Testis (tissue), 3 donors: ENCODE results near the gene HOXC9. TPM values are rescaled to one million over a fixed set of nuclear protein-coding genes. Genes with fewer than 3 reads are reported as not detected.
A peak's percentile ranks its signal among the peaks of the same experiment; 100 is the strongest.

Experiments
- DNase-seq: peaks from one replicate; pipeline ENCODE4 v3.0.0-alpha.2; 2019
- H3K27ac ChIP-seq, 2 donors: fragments of 200-600 bp; sonication (generic); one replicate each; pipeline ENCODE4 v1.5.1; 2019
- H3K27me3 ChIP-seq: fragments of 200-600 bp; sonication (generic); one replicate; pipeline ENCODE4 v1.5.1; 2019
- H3K36me3 ChIP-seq: fragments of 200-600 bp; sonication (generic); one replicate; pipeline ENCODE4 v1.5.1; 2017; ENCODE audit warnings: low read depth; ENCODE audit errors: missing control alignments
- H3K4me1 ChIP-seq: fragments of 200-600 bp; sonication (generic); one replicate; pipeline ENCODE4 v1.5.1; 2019
- H3K4me3 ChIP-seq, 2 donors: fragments of 200-600 bp; sonication (generic); one replicate each; pipeline ENCODE4 v1.5.1; 2017 to 2019
- H3K9me3 ChIP-seq: fragments of 200-600 bp; sonication (generic); one replicate; pipeline ENCODE4 v1.5.1; 2017
- POLR2A ChIP-seq: fragments of 450-650 bp; IDR thresholded peaks from one replicate; pipeline ENCODE4 v1.6.1; 2017; ENCODE audit warnings: antibody characterized with exemption, mild to moderate bottlenecking, moderate library complexity
- WGBS, 2 donors: methylation state at CpG; one replicate each; pipeline ENCODE4 v1.1.5; 2018; 5-methylcytosine and 5-hydroxymethylcytosine counted together
- intact Hi-C: fragments of 100-400 bp; cut with DNase I; formaldehyde crosslinking; loops from one replicate; pipeline ENCODE4 v1.15.1; 2023; ENCODE audit warnings: low total_unique reads
- polyA plus RNA-seq: library from polyadenylated mRNA; stranded (reverse); fragments of 350-450 nt; fragmentation: Illumina TruSeq; extraction: RNeasy Lipid Tissue Mini Kit (QIAGEN cat#74804); gene quantifications from one replicate; pipeline ENCODE4 v1.2.3, GENCODE V29; 2014; ENCODE audit warnings: low read depth, low replicate concordance; ENCODE audit not compliant: insufficient read depth
- total RNA-seq, 2 donors: library from RNA; depleted of rRNA; stranded (reverse); fragments of >200 nt; gene quantifications; one replicate each; pipeline ENCODE4 v1.2.3, GENCODE V29; 2016
- TF ChIP-seq, protein P1 (sequence below), 3 experiments: fragments of 450-650 bp in 2 of 3; fragments of 200-600 bp in 1 of 3; sonication (generic) in 1 of 3; IDR thresholded peaks; one replicate each; pipeline ENCODE4 v1.5.1; 2016 to 2019; ENCODE audit warnings: antibody characterized with exemption in 3 of 3, mild to moderate bottlenecking in 2 of 3, moderate library complexity in 1 of 3

The HOXC9 gene
- total and polyA plus RNA-seq, 3 donors from 2014 or later = 2.4 to 7.8 (median 6.6) TPM

DNA sequence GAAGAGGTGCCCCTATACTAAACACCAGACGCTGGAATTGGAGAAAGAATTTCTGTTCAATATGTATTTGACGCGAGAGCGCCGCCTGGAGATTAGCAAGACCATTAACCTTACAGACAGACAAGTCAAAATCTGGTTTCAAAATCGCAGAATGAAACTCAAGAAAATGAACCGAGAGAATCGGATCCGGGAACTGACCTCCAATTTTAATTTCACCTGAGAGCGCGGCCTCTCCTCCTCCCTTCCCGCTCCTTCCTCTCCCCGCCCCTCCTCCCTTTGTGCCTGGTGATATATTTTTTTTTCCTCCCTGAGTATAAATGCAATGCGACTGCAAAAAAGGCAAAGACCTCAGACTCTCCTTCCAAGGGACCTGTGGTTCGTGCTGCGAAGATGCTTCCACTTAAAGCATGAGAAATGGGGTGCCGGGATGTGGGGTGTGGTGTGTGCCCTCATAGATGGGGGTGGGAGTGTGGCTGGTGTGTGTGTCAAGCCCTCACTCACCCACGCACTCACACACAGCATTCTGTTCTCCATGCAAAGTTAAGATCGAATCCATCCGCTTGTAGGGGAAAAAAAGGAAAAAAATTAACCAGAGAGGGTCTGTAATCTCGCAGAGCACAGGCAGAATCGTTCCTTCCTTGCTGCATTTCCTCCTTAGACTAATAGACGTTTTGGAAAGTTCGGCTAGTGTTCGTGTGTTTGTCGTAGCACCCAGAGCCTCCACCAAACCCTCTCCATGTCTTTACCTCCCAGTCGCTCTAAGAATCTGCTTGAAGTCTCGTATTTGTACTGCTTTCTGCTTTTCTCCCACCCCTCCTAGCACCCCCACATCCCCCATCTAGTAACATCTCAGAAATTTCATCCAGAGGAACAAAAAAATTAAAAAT is 10.5 kb upstream of the HOXC9 start:
- no peak overlapping the region for H3K4me3 ChIP-seq

DNA sequence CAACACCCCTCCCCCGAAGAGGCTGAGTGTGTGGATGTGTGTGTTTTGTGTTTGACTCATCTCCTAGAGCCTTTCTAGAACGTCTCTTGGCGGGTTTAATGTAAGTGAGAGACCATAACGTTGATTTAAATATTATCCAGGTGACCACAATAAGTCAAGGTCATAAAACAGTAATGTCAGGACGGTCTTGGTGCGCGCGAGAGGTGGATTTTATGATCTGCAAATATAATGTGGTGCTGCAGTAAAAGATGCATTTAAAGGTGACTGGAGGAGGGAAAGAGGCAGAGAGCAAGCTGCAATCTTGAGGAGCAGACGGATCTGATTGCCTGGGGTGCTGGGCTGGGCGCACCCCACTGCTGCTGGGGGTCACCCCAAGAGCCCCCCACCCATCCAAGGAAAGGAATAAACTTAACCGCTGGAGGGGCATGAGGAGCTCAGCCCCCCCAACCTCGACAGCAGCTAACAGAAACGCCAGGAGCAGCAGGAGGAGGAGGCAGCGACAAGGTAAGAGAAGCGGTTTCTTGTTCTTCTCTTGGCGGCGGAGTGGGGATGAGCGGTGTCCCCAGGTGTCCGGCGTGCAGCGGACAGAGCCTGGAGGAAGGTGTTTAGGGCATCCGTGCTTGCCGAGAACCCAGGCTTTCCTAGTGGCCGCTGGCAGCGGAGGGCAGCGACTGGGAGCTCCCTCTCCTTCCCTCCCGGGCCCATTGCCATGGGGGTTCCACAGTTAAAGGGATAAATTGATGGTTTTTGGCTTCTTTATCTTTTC is 9.5 kb upstream of the HOXC9 start:
- no peak for TF ChIP-seq POLR2A
- TF ChIP-seq, protein P1, sequence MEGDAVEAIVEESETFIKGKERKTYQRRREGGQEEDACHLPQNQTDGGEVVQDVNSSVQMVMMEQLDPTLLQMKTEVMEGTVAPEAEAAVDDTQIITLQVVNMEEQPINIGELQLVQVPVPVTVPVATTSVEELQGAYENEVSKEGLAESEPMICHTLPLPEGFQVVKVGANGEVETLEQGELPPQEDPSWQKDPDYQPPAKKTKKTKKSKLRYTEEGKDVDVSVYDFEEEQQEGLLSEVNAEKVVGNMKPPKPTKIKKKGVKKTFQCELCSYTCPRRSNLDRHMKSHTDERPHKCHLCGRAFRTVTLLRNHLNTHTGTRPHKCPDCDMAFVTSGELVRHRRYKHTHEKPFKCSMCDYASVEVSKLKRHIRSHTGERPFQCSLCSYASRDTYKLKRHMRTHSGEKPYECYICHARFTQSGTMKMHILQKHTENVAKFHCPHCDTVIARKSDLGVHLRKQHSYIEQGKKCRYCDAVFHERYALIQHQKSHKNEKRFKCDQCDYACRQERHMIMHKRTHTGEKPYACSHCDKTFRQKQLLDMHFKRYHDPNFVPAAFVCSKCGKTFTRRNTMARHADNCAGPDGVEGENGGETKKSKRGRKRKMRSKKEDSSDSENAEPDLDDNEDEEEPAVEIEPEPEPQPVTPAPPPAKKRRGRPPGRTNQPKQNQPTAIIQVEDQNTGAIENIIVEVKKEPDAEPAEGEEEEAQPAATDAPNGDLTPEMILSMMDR (IDR thresholded peaks at IDR 0.05) = no peak
- peaks cover 3% of the 10 kb centered on the region for H3K27me3 ChIP-seq
- no peak overlapping the region for H3K27ac ChIP-seq
- H3K4me1 ChIP-seq = peaks cover 26% of the 10 kb centered on the region
- DNase-seq = no peak
- H3K4me3 ChIP-seq = no peak overlapping the region
- no peaks in the 10 kb centered on the region for H3K9me3 ChIP-seq
- no peaks in the 10 kb centered on the region for H3K36me3 ChIP-seq
- 47 to 55% methylated on average over 26 to 27 of the region's 27 CpGs for WGBS, 2 donors
- intact Hi-C loops = no loop called here

More for the DNA sequence above, 10.5 kb upstream of the HOXC9 start:
- Histone ChIP-seq H3K27ac (no peak overlapping the region), H3K36me3 (no peaks in the 10 kb centered on the region), H3K4me1 (peaks cover 21% of the 10 kb centered on the region), H3K27me3 (peaks cover 3% of the 10 kb centered on the region), H3K9me3 (no peaks in the 10 kb centered on the region)
- TF ChIP-seq, protein P1 (IDR thresholded peaks at IDR 0.05) = peak in 1 of 3 experiments; percentile 40
- no peak for TF ChIP-seq POLR2A
- 27 to 34% methylated on average over 28 of the region's 28 CpGs for WGBS, 2 donors
- DNase-seq = peak; percentile 59
- intact Hi-C loops = loop anchor here (5.0 to 10.0 kb wide), 2 partner anchors 213 to 215 kb away; no protein-coding TSS in a partner anchor

DNA sequence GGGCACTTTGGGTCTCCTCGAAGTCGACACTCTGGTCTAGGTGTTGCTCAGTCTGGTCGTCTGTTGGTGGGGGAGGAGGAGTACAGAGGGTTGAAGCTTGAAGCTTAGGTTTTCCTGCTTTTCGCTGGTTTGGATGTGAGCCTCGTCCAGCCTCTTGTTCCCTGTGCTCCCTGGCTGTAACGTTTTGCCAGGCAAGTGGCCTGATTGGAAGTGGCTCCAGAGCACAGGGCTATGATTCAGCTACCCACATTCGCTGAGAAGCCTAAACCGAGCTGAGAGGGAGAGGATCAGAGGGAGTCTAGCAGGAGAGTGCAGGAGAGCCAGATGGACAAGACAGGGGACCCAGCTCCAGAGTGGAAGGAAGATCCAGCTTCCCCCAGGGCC is 8.9 kb upstream of the HOXC9 start:
- H3K27ac ChIP-seq = no peak overlapping the region
- H3K4me3 ChIP-seq = no peak overlapping the region
- peaks cover 21% of the 10 kb centered on the region for H3K4me1 ChIP-seq
- intact Hi-C loops = no loop called here
- 23 to 42% methylated on average over 8 of the region's 8 CpGs for WGBS, 2 donors
- H3K36me3 ChIP-seq = no peaks in the 10 kb centered on the region
- TF ChIP-seq, protein P1 (IDR thresholded peaks at IDR 0.05) = no peak
- TF ChIP-seq POLR2A = no peak
- DNase-seq = no peak
- H3K9me3 ChIP-seq = no peaks in the 10 kb centered on the region
- peaks cover 3% of the 10 kb centered on the region for H3K27me3 ChIP-seq

DNA sequence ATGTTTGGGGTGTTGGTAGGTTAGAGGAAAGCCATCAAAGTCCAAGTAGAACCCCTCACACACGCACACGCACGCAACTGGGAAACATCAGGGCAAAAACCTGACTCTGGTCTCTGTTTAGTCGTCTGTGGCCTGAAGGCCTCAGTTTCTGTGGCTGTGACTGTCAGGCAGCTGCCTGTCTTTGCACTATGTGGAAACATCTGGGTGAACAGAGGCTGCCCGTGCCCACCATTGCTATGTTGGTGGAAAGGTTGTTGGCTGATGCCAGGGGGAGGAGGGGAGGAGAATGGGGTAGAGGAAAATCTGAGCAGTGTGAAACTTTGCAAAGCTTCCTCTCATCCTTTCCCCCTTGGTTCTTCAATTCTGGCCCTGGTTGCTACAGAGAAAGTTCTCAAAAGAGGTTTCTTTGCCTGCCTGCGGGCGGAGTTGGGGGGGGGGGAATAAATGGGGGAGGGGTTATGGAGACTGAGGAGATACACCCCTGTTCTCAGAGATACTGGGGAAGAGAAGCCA is 7.5 kb upstream of the HOXC9 start:
- Histone ChIP-seq H3K9me3 (no peaks in the 10 kb centered on the region), H3K27me3 (peaks cover 3% of the 10 kb centered on the region), H3K4me1 (peaks cover 21% of the 10 kb centered on the region), H3K36me3 (no peaks in the 10 kb centered on the region), H3K4me3 (no peak overlapping the region), H3K27ac (no peak overlapping the region)
- TF ChIP-seq, protein P1 (IDR thresholded peaks at IDR 0.05) = no peak
- TF ChIP-seq POLR2A = no peak
- intact Hi-C loops = no loop called here
- no peak for DNase-seq
- WGBS, 2 donors = 76 to 85% methylated on average over 7 of the region's 7 CpGs
